Measurements from ENCODE around the gene CRY2.

- TF ChIP-seq GATA2 (IDR thresholded peaks at IDR 0.05; ENCODE audit: low read depth, low read length) (no peak), GATA3 (IDR thresholded peaks at IDR 0.05; ENCODE audit: low read depth, low read length) (no peak)
Measured at GRCh38 chr11:45855308-45855707, 8.0 kb downstream of the CRY2 start.

Measured in SH-SY5Y (cell line).